MM.1S (cell line): ENCODE results near the gene CALML5.

Experiments
- DNase-seq: peaks from one replicate; pipeline ENCODE4 v3.0.0-alpha.2; 2015
- H2AFZ ChIP-seq: fragments of 300-600 bp; sonication (generic); 2 replicates; pipeline ENCODE4 v1.6.0; 2016; ENCODE audit warnings: antibody characterized with exemption, low read length
- H3F3A ChIP-seq: fragments of 300-600 bp; sonication (generic); 2 replicates; pipeline ENCODE4 v1.6.1; 2016; ENCODE audit warnings: mild to moderate bottlenecking, antibody characterized with exemption, low read length, moderate library complexity, mixed read lengths; ENCODE audit not compliant: insufficient read depth
- H3K27ac ChIP-seq: fragments of 300-600 bp; sonication (generic); 2 replicates; pipeline ENCODE4 v1.5.1; 2016; ENCODE audit warnings: mild to moderate bottlenecking, low read length
- H3K27me3 ChIP-seq: fragments of 300-600 bp; sonication (generic); replicated peaks from 2 replicates; pipeline ENCODE4 v1.6.0; 2016; ENCODE audit warnings: low read length; ENCODE audit not compliant: insufficient read depth
- H3K36me3 ChIP-seq: fragments of 300-600 bp; sonication (generic); replicated peaks from 2 replicates; pipeline ENCODE4 v1.6.1; 2016; ENCODE audit warnings: mild to moderate bottlenecking, low read length, mixed read lengths; ENCODE audit not compliant: insufficient read depth
- H3K4me1 ChIP-seq: fragments of 300-600 bp; sonication (generic); 2 replicates; pipeline ENCODE4 v1.6.1; 2016; ENCODE audit warnings: low read length, mixed read lengths
- H3K4me2 ChIP-seq: fragments of 300-600 bp; sonication (generic); 2 replicates; pipeline ENCODE4 v1.6.0; 2016; ENCODE audit warnings: low read depth, low read length
- H3K4me3 ChIP-seq: fragments of 300-600 bp; sonication (generic); 2 replicates; pipeline ENCODE4 v1.5.1; 2016; ENCODE audit warnings: low read length, mixed read lengths
- H3K79me2 ChIP-seq: fragments of 300-600 bp; sonication (generic); 2 replicates; pipeline ENCODE4 v1.6.1; 2016; ENCODE audit warnings: mixed run types, low read length, mixed read lengths
- H3K9ac ChIP-seq: fragments of 300-600 bp; sonication (generic); 2 replicates; pipeline ENCODE4 v1.6.1; 2016; ENCODE audit warnings: low read length, mixed read lengths
- H3K9me2 ChIP-seq: fragments of 300-600 bp; sonication (generic); replicated peaks from 2 replicates; pipeline ENCODE4 v1.6.1; 2016; ENCODE audit warnings: mild to moderate bottlenecking, low read length, mixed read lengths; ENCODE audit not compliant: insufficient read depth
- H3K9me3 ChIP-seq: fragments of 300-600 bp; sonication (generic); replicated peaks from 2 replicates; pipeline ENCODE4 v1.6.1; 2016; ENCODE audit warnings: mild to moderate bottlenecking, low read length, mixed read lengths; ENCODE audit not compliant: insufficient read depth
- H4K20me1 ChIP-seq: fragments of 300-600 bp; sonication (generic); 2 replicates; pipeline ENCODE4 v1.6.1; 2016; ENCODE audit warnings: mild to moderate bottlenecking, low read length, moderate library complexity, mixed read lengths; ENCODE audit not compliant: insufficient read depth
- EZH2 ChIP-seq: fragments of 300-600 bp; sonication (generic); optimal IDR thresholded peaks from 2 replicates; pipeline ENCODE3; 2017; ENCODE audit warnings: low read depth, mild to moderate bottlenecking, antibody characterized with exemption, low read length, mixed read lengths
- EZH2phosphoT487 ChIP-seq: fragments of 300-600 bp; sonication (generic); IDR thresholded peaks from 2 replicates; pipeline ENCODE4 v1.6.1; 2018; ENCODE audit warnings: antibody characterized with exemption, low read length
- TF ChIP-seq, protein P1 (sequence below): fragments of 300-600 bp; sonication (generic); IDR thresholded peaks from 2 replicates; pipeline ENCODE4 v1.5.1; 2016; ENCODE audit warnings: antibody characterized with exemption, low read length, mixed read lengths

Gene CALML5

DNA sequence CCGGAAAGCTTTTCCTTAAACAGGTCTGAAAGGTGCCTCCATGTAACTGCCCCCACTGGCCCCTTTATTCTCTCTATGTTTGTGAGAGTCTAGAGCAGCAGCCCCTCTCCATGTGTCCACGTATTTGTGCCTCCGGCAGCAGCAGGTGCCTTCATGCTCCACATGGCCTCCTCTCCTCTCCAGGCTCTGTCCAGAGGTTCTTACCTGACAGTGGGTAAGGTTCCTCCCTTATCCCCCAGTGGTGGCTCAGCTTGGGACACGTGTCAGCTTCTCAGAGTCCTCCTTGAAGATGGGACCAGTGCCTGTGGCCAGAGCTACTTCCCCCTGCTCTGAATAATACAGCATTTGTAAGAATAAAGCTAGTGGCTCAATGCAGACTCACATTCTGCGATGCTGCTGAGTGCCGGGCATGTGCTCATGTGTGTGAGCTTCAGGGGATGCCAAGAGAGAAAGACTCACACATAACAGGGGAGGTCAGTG is 33.3 kb upstream of the CALML5 start:
- no peak for DNase-seq
- Histone ChIP-seq H3K79me2 (no peaks in the 10 kb centered on the region), H3K9me2 (no peaks in the 10 kb centered on the region), H3K9me3 (no peaks in the 10 kb centered on the region), H3K4me1 (no peaks in the 10 kb centered on the region), H3K36me3 (no peaks in the 10 kb centered on the region), H3F3A (no peaks in the 10 kb centered on the region), H2AFZ (no peak overlapping the region), H3K9ac (no peak overlapping the region), H3K4me3 (no peak overlapping the region), H3K27ac (no peak overlapping the region), H3K4me2 (no peak overlapping the region), H4K20me1 (no peaks in the 10 kb centered on the region), H3K27me3 (no peaks in the 10 kb centered on the region)
- TF ChIP-seq, protein P1, sequence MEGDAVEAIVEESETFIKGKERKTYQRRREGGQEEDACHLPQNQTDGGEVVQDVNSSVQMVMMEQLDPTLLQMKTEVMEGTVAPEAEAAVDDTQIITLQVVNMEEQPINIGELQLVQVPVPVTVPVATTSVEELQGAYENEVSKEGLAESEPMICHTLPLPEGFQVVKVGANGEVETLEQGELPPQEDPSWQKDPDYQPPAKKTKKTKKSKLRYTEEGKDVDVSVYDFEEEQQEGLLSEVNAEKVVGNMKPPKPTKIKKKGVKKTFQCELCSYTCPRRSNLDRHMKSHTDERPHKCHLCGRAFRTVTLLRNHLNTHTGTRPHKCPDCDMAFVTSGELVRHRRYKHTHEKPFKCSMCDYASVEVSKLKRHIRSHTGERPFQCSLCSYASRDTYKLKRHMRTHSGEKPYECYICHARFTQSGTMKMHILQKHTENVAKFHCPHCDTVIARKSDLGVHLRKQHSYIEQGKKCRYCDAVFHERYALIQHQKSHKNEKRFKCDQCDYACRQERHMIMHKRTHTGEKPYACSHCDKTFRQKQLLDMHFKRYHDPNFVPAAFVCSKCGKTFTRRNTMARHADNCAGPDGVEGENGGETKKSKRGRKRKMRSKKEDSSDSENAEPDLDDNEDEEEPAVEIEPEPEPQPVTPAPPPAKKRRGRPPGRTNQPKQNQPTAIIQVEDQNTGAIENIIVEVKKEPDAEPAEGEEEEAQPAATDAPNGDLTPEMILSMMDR = no peak
- TF ChIP-seq EZH2 (no peak), EZH2phosphoT487 (no peak)

DNA sequence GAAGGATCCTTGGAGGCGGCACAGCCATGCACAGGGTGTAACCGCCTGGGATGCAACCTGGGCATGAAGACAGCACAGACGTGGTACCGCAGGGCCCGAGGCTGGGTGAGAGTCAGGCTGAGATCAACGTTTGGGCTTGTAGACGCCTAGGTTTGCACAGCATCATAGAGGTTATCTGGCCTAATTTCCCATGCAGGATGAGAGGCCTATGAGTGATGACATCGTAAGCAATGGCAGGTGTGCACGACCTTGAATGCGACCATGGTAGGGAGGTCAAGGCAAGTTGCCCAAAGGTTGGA is 32.9 kb upstream of the CALML5 start:
- H3K4me1 ChIP-seq = no peaks in the 10 kb centered on the region
- H3K4me3 ChIP-seq = no peak overlapping the region
- H3F3A ChIP-seq = no peaks in the 10 kb centered on the region
- no peak overlapping the region for H3K9ac ChIP-seq
- H3K27ac ChIP-seq = no peak overlapping the region
- H3K9me3 ChIP-seq = no peaks in the 10 kb centered on the region
- no peaks in the 10 kb centered on the region for H3K79me2 ChIP-seq
- H3K4me2 ChIP-seq = no peak overlapping the region
- no peaks in the 10 kb centered on the region for H4K20me1 ChIP-seq
- no peak overlapping the region for H2AFZ ChIP-seq
- no peaks in the 10 kb centered on the region for H3K27me3 ChIP-seq
- H3K9me2 ChIP-seq = no peaks in the 10 kb centered on the region
- no peak for TF ChIP-seq EZH2phosphoT487
- no peak for TF ChIP-seq EZH2
- TF ChIP-seq, protein P1 = no peak
- no peak for DNase-seq
- no peaks in the 10 kb centered on the region for H3K36me3 ChIP-seq

GRCh38 chr10:5531558-5532306 is 32.4 kb upstream of the CALML5 start:
- no peak overlapping the region for H3K27ac ChIP-seq
- H3K9me2 ChIP-seq = no peaks in the 10 kb centered on the region
- no peaks in the 10 kb centered on the region for H3F3A ChIP-seq
- H3K27me3 ChIP-seq = no peaks in the 10 kb centered on the region
- no peak overlapping the region for H3K4me2 ChIP-seq
- H3K36me3 ChIP-seq = no peaks in the 10 kb centered on the region
- H3K9me3 ChIP-seq = no peaks in the 10 kb centered on the region
- H2AFZ ChIP-seq = no peak overlapping the region
- no peak for DNase-seq
- no peaks in the 10 kb centered on the region for H3K4me1 ChIP-seq
- H3K9ac ChIP-seq = no peak overlapping the region
- H4K20me1 ChIP-seq = no peaks in the 10 kb centered on the region
- TF ChIP-seq, protein P1 = no peak
- TF ChIP-seq EZH2 = no peak
- TF ChIP-seq EZH2phosphoT487 = no peak
- no peaks in the 10 kb centered on the region for H3K79me2 ChIP-seq
- H3K4me3 ChIP-seq = no peak overlapping the region
